Astrocyte (in vitro differentiated cells and primary cell): ENCODE measurements around the gene ENTPD7. TPM values are rescaled to one million over a fixed set of nuclear protein-coding genes. Genes with fewer than 3 reads are reported as not detected.
A peak's percentile ranks its signal among the peaks of the same experiment; 100 is the strongest.

Experiments used
- DNase-seq: peaks from one replicate; pipeline ENCODE4 v3.0.0-alpha.2; 2010; ENCODE audit warnings: low read depth
- FAIRE-seq: peaks from 2 replicates; lab custom pipeline; 2011; peaks lifted over from hg19 to GRCh38; lab: Jason Lieb, UNC
- H2AFZ ChIP-seq: 2 replicates; pipeline ENCODE4 v1.6.0; 2012; ENCODE audit warnings: low read depth, low read length, inconsistent platforms
- H3K27ac ChIP-seq: 2 replicates; pipeline ENCODE4 v1.5.1; 2011; ENCODE audit warnings: low read depth, low read length, inconsistent platforms
- H3K27me3 ChIP-seq: 2 replicates; pipeline ENCODE4 v1.6.0; 2011; ENCODE audit warnings: low read length, inconsistent platforms; ENCODE audit not compliant: insufficient read depth
- H3K36me3 ChIP-seq: 2 replicates; pipeline ENCODE4 v1.5.1; 2011; ENCODE audit warnings: low read length, inconsistent platforms; ENCODE audit not compliant: insufficient read depth
- H3K4me1 ChIP-seq: 2 replicates; pipeline ENCODE4 v1.5.1; 2011; ENCODE audit warnings: low read length, inconsistent platforms; ENCODE audit not compliant: insufficient read depth
- H3K4me2 ChIP-seq: 2 replicates; pipeline ENCODE4 v1.6.0; 2012; ENCODE audit warnings: low read length, inconsistent platforms
- H3K4me3 ChIP-seq: 2 replicates; pipeline ENCODE4 v1.5.1; 2011; ENCODE audit warnings: low read depth, mild to moderate bottlenecking, low read length, inconsistent platforms; ENCODE audit not compliant: insufficient read depth
- H3K79me2 ChIP-seq: 2 replicates; pipeline ENCODE4 v1.6.0; 2012; ENCODE audit warnings: mild to moderate bottlenecking, low read length, inconsistent platforms; ENCODE audit not compliant: insufficient read depth
- H3K9ac ChIP-seq: 2 replicates; pipeline ENCODE4 v1.6.0; 2012; ENCODE audit warnings: mild to moderate bottlenecking, low read length, inconsistent platforms
- H3K9me3 ChIP-seq: 2 replicates; pipeline ENCODE4 v1.5.1; 2012; ENCODE audit warnings: low read depth, mild to moderate bottlenecking, low read length, inconsistent platforms; ENCODE audit not compliant: insufficient read depth
- H4K20me1 ChIP-seq: 2 replicates; pipeline ENCODE4 v1.6.0; 2012; ENCODE audit warnings: low read length, inconsistent platforms; ENCODE audit not compliant: insufficient read depth
- H3K27ac Mint-ChIP-seq: one replicate; pipeline ENCODE4 v1.8.0; 2021; ENCODE audit warnings: mild to moderate bottlenecking, mixed read lengths; ENCODE audit not compliant: unreplicated experiment
- H3K27me3 Mint-ChIP-seq: one replicate; pipeline ENCODE4 v1.8.0; 2021; ENCODE audit warnings: low read depth, mixed read lengths; ENCODE audit not compliant: unreplicated experiment
- H3K36me3 Mint-ChIP-seq: one replicate; pipeline ENCODE4 v1.8.0; 2021; ENCODE audit warnings: low read depth, mixed read lengths; ENCODE audit not compliant: unreplicated experiment
- H3K4me1 Mint-ChIP-seq: one replicate; pipeline ENCODE4 v1.8.0; 2021; ENCODE audit warnings: low read depth, mixed read lengths; ENCODE audit not compliant: unreplicated experiment
- H3K4me3 Mint-ChIP-seq: one replicate; pipeline ENCODE4 v1.8.0; 2021; ENCODE audit warnings: mild to moderate bottlenecking, moderate library complexity, mixed read lengths; ENCODE audit not compliant: unreplicated experiment
- H3K9me3 Mint-ChIP-seq: one replicate; pipeline ENCODE4 v1.8.0; 2021; ENCODE audit warnings: mild to moderate bottlenecking, mixed read lengths; ENCODE audit not compliant: unreplicated experiment
- EZH2 ChIP-seq: IDR thresholded peaks from 2 replicates; pipeline ENCODE4 v1.6.1; 2012; ENCODE audit warnings: mild to moderate bottlenecking, low read length, inconsistent platforms; ENCODE audit not compliant: insufficient read depth
- total RNA-seq: library from RNA; stranded (reverse); gene quantifications from 2 replicates; pipeline ENCODE4 v1.2.1, GENCODE V29; 2021
- TF ChIP-seq, protein P1 (sequence below): IDR thresholded peaks from 2 replicates; pipeline ENCODE4 v1.5.1; 2011; ENCODE audit warnings: low read depth, mild to moderate bottlenecking, inconsistent platforms, low read length, moderate library complexity; ENCODE audit not compliant: insufficient read depth

Gene ENTPD7
- total RNA-seq, 1 donor from 2014 or later = 21.6 TPM

- Histone ChIP-seq H3K27me3 (no peaks in the 10 kb centered on the region), H4K20me1 (peaks cover 28% of the 10 kb centered on the region), H3K4me3 (no peak overlapping the region), H3K4me1 (no peaks in the 10 kb centered on the region), H3K79me2 (peaks cover 9% of the 10 kb centered on the region), H3K36me3 (peaks cover 12% of the 10 kb centered on the region), H3K4me2 (no peak overlapping the region), H3K27ac (no peak overlapping the region), H2AFZ (no peak overlapping the region), H3K9ac (no peak overlapping the region), H3K9me3 (no peaks in the 10 kb centered on the region)
- Mint-ChIP-seq H3K27me3 (no peaks in the 10 kb centered on the region), H3K27ac (no peak overlapping the region), H3K4me3 (no peak overlapping the region), H3K4me1 (peaks cover 4% of the 10 kb centered on the region), H3K36me3 (peaks cover 16% of the 10 kb centered on the region), H3K9me3 (no peaks in the 10 kb centered on the region)
- DNase-seq (no peak), FAIRE-seq (no peak)
- no peak for TF ChIP-seq EZH2
- TF ChIP-seq, protein P1, sequence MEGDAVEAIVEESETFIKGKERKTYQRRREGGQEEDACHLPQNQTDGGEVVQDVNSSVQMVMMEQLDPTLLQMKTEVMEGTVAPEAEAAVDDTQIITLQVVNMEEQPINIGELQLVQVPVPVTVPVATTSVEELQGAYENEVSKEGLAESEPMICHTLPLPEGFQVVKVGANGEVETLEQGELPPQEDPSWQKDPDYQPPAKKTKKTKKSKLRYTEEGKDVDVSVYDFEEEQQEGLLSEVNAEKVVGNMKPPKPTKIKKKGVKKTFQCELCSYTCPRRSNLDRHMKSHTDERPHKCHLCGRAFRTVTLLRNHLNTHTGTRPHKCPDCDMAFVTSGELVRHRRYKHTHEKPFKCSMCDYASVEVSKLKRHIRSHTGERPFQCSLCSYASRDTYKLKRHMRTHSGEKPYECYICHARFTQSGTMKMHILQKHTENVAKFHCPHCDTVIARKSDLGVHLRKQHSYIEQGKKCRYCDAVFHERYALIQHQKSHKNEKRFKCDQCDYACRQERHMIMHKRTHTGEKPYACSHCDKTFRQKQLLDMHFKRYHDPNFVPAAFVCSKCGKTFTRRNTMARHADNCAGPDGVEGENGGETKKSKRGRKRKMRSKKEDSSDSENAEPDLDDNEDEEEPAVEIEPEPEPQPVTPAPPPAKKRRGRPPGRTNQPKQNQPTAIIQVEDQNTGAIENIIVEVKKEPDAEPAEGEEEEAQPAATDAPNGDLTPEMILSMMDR = no peak
Observed at GRCh38 chr10:99611326-99611725, 48.0 kb upstream of the ENTPD7 start.

- H3K9me3 ChIP-seq = no peaks in the 10 kb centered on the region
- FAIRE-seq (peak; percentile 76), DNase-seq (peak; percentile 12)
- H3K4me1 Mint-ChIP-seq = peaks cover 5% of the 10 kb centered on the region
- H3K36me3 ChIP-seq = peaks cover 12% of the 10 kb centered on the region
- H2AFZ ChIP-seq = no peak overlapping the region
- H3K27me3 Mint-ChIP-seq = no peaks in the 10 kb centered on the region
- peaks cover 37% of the 10 kb centered on the region for H4K20me1 ChIP-seq
- H3K79me2 ChIP-seq = peaks cover 19% of the 10 kb centered on the region
- H3K27ac ChIP-seq = no peak overlapping the region
- H3K4me2 ChIP-seq = no peak overlapping the region
- H3K9ac ChIP-seq = no peak overlapping the region
- TF ChIP-seq, protein P1 = peak; percentile 83
- TF ChIP-seq EZH2 = no peak
- H3K27ac Mint-ChIP-seq = no peak overlapping the region
- H3K4me3 ChIP-seq = no peak overlapping the region
- no peaks in the 10 kb centered on the region for H3K9me3 Mint-ChIP-seq
- H3K27me3 ChIP-seq = no peaks in the 10 kb centered on the region
- peaks cover 16% of the 10 kb centered on the region for H3K36me3 Mint-ChIP-seq
- H3K4me1 ChIP-seq = no peaks in the 10 kb centered on the region
- no peak overlapping the region for H3K4me3 Mint-ChIP-seq
Observed at GRCh38 chr10:99612167-99612831, 47.0 kb upstream of the ENTPD7 start.

GRCh38 chr10:99615426-99615825 is 43.9 kb upstream of the ENTPD7 start:
- Mint-ChIP-seq H3K4me3 (no peak overlapping the region), H3K27ac (no peak overlapping the region), H3K27me3 (no peaks in the 10 kb centered on the region), H3K4me1 (peaks cover 14% of the 10 kb centered on the region), H3K9me3 (no peaks in the 10 kb centered on the region), H3K36me3 (peaks cover 15% of the 10 kb centered on the region)
- no peak overlapping the region for H3K27ac ChIP-seq
- no peaks in the 10 kb centered on the region for H3K27me3 ChIP-seq
- H3K4me2 ChIP-seq = no peak overlapping the region
- TF ChIP-seq, protein P1 = no peak
- TF ChIP-seq EZH2 = no peak
- H4K20me1 ChIP-seq = peaks cover 56% of the 10 kb centered on the region
- H3K4me3 ChIP-seq = no peak overlapping the region
- FAIRE-seq = no peak
- H3K9ac ChIP-seq = no peak overlapping the region
- peaks cover 46% of the 10 kb centered on the region for H3K79me2 ChIP-seq
- H3K36me3 ChIP-seq = peaks cover 5% of the 10 kb centered on the region
- H3K9me3 ChIP-seq = no peaks in the 10 kb centered on the region
- H2AFZ ChIP-seq = no peak overlapping the region
- peaks cover 9% of the 10 kb centered on the region for H3K4me1 ChIP-seq
- no peak for DNase-seq
